GM21619 (cell line): ENCODE data around the gene ICAM3.
A peak's percentile ranks its signal among the peaks of the same experiment; 100 is the strongest.
"Not testable (repeated sequence)": the region's sequence is repeated elsewhere in the genome, so short reads cannot be mapped to it uniquely, and the experiment has no call there.

Experiments used
- ATAC-seq: cut with Tn5 transposase; IDR thresholded peaks from one replicate; pipeline ENCODE4 v1.9.1; 2021; ENCODE audit not compliant: unreplicated experiment

The ICAM3 gene, protein sequence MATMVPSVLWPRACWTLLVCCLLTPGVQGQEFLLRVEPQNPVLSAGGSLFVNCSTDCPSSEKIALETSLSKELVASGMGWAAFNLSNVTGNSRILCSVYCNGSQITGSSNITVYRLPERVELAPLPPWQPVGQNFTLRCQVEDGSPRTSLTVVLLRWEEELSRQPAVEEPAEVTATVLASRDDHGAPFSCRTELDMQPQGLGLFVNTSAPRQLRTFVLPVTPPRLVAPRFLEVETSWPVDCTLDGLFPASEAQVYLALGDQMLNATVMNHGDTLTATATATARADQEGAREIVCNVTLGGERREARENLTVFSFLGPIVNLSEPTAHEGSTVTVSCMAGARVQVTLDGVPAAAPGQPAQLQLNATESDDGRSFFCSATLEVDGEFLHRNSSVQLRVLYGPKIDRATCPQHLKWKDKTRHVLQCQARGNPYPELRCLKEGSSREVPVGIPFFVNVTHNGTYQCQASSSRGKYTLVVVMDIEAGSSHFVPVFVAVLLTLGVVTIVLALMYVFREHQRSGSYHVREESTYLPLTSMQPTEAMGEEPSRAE

DNA sequence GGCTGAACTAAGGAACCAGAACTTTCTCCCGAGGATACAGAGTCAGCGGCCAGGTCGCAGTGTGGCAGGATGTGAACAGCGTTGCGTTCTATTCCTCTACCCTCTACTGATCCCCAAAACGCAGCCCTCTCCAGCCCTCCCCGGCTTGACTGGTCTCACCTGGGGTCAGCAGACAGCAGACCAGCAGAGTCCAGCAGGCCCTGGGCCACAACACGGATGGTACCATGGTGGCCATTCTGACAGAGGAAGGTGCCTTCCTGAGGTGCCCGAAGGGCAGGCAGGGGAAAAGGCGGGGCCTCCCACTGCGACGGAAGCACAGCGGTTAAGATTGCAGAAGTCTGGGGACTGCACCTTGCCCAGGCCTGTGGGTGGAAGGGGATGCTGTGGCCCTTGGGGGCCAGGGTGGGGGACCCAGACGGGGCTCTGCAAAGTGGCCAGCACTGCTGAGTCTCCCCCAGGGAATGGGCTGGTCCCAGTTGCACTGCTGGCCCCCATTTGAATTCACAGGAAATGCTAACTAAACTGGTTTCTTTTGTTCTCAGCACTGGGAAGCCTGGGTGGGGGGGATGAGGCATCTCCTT, at the start of gene ICAM3:
Gene ICAM3 (minus strand): TSS at position 245 of the 581 bp plus-strand sequence. CDS start 10 bp downstream, at position 235.
- peak; percentile 72 for ATAC-seq

DNA sequence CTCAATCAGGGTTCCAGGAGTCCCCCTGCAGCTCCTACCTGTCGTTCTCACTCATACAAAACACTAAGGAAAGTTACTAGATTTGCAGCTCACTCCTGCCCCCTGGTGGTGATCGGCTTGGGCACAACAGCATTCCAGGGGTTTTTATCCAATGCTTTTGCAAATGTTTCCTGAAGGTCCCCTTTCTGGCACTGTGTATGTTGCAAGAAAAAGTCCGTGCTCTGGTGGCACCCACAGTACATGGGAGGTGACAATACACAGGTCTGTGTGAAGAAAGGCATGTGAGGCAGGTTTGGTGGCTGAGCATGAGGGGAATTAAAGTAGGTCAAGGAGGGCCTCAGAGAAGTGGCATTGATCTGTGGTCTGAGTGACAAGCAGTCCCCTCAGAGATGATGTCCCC, 49.5 kb upstream of the ICAM3 start:
- ATAC-seq = no peak

DNA sequence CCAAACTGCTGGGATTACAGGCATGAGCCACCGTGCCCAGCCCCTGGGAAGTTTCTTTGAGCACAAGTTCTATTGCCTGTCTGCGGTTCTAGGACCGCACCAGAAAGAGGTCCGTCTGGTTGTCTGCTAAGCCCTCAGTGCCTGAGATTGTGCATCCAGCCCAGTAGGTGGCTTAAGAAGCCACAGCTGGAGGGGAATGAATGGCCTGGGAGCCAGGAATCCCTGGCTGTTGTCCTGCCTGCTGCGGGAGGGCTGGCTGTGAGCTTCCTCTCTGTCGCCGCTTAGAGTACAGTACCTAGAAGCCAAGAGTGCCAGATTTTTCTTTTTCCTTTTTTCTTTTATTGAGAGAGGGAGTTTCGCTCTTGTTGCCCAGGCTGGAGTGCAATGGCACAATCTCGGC, 45.2 kb upstream of the ICAM3 start:
- ATAC-seq = no peak

DNA sequence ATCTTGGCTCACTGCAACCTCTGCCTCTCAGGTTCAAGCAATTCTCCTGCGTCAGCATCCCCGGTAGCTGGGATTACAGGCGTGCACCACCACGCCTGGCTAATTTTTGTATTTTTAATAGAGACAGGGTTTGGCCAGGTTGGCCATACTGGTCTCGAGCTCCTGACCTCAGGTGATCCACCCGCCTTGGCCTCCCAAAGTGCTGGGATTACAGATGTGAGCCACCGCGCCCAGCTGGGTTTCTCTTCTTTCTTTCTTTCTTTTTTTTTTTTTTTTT, 43.7 kb upstream of the ICAM3 start:
- not testable (repeated sequence) for ATAC-seq

DNA sequence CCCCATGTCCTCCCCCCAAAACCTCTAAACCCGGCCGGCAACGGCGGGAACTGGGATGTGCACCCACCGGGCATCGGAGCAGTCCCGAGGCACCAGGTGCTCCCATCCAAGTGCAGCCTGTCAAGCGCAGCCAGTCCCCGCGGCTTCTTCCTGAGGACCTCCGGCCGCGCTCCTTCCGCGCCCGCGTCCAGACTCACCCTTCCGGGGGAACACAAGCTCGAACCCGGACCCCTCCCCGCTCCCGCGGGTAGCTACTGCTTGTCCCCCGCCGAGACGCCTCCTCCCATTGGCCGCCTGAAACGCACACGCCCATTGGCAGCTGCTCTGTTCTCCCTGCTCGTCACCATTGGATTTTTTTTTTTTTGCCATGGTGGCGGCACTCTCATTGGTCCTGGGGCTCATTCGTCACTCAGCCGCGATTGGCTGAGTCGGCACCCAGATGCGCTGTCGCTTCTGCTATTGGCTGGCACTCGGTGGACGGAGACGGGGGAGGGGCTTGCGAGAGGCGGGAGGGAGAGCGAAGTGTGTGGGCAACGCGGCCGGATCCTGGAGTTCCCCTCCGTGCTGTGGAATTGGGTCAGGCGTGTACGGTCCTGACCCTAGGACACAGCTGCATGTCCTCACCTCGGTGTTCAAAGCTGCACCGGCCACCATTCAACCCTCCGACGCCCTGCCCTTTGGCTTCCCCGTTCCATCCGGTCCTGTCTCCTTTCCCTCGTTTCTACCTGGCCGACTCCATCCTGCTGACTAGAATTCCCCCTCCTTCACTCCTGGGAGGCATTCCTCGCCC, 41.1 kb upstream of the ICAM3 start, which contains the start of gene TYK2:
Gene TYK2 (minus strand): TSS at position 260 of the 790 bp plus-strand sequence. CDS start 2,166 bp downstream, outside the sequence.
- peak; percentile 87 for ATAC-seq

GRCh38 chr19:10379880-10380312, 40.5 kb upstream of the ICAM3 start:
- peak; percentile 7 for ATAC-seq

GRCh38 chr19:10378124-10378523, 38.7 kb upstream of the ICAM3 start:
- no peak for ATAC-seq

- ATAC-seq = not testable (repeated sequence)
These were observed 37.8 kb upstream of the ICAM3 start for GRCh38 chr19:10377140-10377640.

DNA sequence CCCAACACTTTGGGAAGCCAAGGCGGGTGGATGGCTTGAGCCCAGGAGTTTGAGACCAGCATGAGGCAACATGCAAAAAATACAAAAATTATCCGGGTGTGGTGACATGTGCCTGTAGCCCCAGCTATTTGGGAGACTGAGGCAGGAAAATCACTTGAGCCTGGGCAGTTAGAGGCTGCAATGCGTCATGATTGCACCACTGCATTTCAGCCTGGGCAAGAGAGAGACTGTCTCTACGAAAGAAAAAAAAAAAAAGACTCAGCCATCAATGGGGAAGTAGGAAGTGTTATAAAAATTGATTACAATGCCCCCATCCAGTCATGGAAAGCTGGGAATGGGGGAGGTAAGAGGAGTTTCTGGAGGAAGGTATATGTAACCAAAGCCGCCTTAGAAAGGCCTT, 35.5 kb upstream of the ICAM3 start:
- no peak for ATAC-seq

DNA sequence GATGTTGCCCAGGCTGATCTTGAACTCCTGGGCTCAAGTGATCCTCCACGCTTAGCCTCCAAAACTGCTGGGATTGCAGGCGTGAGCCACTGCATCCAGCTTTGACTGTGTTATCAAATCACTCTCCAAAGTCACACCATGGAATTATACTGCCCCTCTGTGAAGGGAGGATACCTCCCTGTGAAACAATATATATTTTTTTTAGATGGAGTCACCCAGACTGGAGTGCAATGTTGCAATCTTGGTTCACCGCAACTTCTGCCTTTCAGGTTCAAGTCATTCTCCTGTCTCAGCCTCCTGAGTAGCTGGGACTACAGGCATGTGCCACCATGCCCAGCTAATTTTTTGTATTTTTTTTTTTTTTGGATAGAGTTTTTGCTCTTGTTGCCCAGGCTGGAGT, 33.3 kb upstream of the ICAM3 start:
- ATAC-seq = no peak

- ATAC-seq = no peak
These were observed 28.8 kb upstream of the ICAM3 start for GRCh38 chr19:10368101-10368803.

DNA sequence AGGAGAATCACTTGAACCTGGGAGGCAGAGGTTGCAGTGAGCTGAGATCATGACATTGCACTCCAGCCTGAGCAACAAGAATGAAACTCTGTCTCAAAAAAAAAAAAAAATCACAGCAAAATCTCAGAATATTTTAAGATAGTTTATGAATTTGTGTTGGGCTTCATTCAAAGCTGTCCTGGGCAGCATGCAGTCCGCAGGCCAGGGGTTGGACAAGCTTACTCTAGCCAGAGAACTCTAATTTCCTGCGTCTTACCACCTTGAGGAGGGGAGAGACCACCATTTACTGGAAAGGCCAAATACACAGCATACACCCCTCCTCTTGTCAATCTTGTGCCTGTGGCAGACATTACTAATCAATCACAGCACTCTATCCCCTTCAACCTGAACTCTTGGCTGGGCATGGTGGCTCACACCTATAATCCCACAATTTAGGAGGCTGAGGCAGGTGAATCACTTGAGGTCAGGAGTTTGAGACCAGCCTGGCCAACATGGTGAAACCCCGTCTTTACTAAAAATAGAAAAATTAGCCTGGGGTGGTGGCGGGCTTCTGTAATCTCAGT, 27.6 kb upstream of the ICAM3 start:
- not testable (repeated sequence) for ATAC-seq

DNA sequence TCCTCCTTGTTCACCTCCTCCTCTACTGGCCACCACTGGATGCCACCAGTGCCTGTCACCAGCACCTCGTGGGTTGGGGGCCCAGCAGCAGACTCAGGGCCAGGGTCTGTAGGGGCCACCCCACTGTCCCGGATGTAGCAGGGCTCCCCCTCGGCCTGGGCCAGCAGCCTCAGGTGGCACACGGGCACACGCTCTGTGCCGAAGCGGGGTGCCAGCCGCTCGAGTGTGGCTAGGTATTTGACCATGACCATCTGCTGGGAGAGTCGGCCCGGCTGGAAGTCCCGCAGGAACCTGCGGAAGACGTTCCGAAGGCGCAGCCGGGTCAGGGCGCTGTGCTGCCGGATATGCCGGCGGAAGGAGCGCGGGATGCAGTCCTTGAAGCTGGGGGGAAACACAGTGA, 26.1 kb upstream of the ICAM3 start:
- no peak for ATAC-seq

GRCh38 chr19:10364644-10365043, 25.2 kb upstream of the ICAM3 start:
- no peak for ATAC-seq

DNA sequence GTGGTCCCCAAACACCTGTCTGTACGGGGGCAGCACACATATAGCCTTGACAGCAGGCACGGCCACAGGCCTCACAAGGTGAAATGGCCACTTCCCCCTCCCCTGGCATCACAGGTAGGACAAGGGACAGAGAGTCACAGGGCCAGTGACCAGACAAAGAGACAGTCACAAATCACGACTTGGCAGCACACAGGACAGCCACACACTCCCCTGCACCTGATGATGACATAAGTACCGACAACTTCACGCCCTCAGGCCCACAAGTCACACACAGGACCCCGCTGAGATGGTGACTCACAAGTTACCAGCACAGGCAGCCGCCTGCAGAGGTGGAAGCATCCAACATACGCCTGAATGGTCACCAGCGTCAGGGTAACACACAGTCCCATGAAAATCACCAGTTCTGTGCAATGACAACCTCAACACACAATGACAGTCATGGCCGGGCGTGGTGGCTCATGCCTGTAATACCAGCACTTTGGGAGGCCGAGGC, 24.4 kb upstream of the ICAM3 start:
- no peak for ATAC-seq

- ATAC-seq = no peak
These were observed 22.8 kb upstream of the ICAM3 start for GRCh38 chr19:10362259-10362658.

- ATAC-seq = no peak
These were observed 22.2 kb upstream of the ICAM3 start for GRCh38 chr19:10361569-10362011.

- no peak for ATAC-seq
These were observed 17.0 kb upstream of the ICAM3 start for GRCh38 chr19:10356431-10356830.

DNA sequence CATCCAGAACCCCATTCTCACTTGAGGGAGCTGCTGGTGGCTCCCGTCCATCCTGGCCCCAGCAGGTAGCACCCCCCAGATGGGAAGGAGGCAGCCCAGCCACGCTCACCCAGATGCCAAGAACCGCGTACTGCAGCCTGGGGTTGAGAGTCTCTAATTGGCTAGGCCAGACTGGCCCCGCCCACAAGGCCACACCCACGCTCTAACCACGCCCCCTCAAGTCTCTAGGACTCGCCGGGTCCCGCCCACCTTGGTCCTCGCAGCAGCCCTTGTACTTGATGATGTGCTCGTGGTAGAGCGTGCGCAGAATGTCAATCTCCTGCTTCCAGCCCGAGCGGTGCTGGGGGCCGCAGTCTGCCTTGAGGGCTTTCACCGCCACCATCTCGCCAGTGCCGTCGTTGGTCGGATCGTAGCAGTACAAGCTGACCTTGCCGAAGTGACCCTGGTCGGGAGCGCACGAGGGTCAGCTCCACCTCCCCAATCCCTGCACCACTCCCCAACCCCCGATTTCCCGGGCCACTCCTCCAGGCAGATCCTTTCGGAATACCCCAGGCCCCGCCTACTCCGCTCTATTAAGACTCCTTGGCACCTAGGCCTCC, 14.5 kb upstream of the ICAM3 start:
- no peak for ATAC-seq
